A549 (cell line): Measurements from ENCODE around the gene SLC9C1.

Experiments
- EP300 ChIP-seq, 2 experiments: fragments of >200 bp; sonication (Bioruptor Twin); formaldehyde crosslinking; IDR thresholded peaks; 2 replicates in 1 of 2; 3 replicates in 1 of 2; pipeline ENCODE4 v1.6.1; 2016 to 2017
- HMGXB4 ChIP-seq: fragments of 250-450 bp; sonication (Bioruptor Pico); IDR thresholded peaks from 2 replicates; pipeline ENCODE4 v1.5.0; 2021; ENCODE audit warnings: mild to moderate bottlenecking, moderate library complexity, borderline replicate concordance
- ZC3H11A ChIP-seq: fragments of 450-650 bp; IDR thresholded peaks from 2 replicates; pipeline ENCODE4 v1.6.1; 2014; ENCODE audit warnings: antibody characterized with exemption, mild to moderate bottlenecking

- TF ChIP-seq HMGXB4 (CRISPR knock-in tag) (no peak), EP300 (IDR thresholded peaks at IDR 0.05) (peak in 1 of 2 experiments; percentile 14; a peak in 1 of 5 replicates), ZC3H11A (no peak)
Measured at GRCh38 chr3:112101916-112102315, 192.1 kb downstream of the SLC9C1 start.
